Activated gamma-delta T cell treated with Interleukin-2 at 50 U/mL for 16 hours (primary cell): Measurements from ENCODE around the gene CDK2AP2.
"Not testable (repeated sequence)": the region's sequence is repeated elsewhere in the genome, so short reads cannot be mapped to it uniquely, and the experiment has no call there.

Experiments used
- DNase-seq: peaks from one replicate; pipeline ENCODE4 v3.0.0-alpha.2; 2020

Gene CDK2AP2

GRCh38 chr11:67489885-67490726, 17.9 kb downstream of the CDK2AP2 start:
- DNase-seq = no peak

- DNase-seq = no peak
Measured at GRCh38 chr11:67489203-67489884, 18.6 kb downstream of the CDK2AP2 start.

GRCh38 chr11:67486481-67487195, 21.3 kb downstream of the CDK2AP2 start:
- peak; percentile 13 for DNase-seq

- DNase-seq = peak; percentile 30
Measured at GRCh38 chr11:67485873-67486361, 22.0 kb downstream of the CDK2AP2 start.

GRCh38 chr11:67484847-67485311, 23.1 kb downstream of the CDK2AP2 start:
- peak; percentile 52 for DNase-seq

GRCh38 chr11:67483831-67484665, 23.9 kb downstream of the CDK2AP2 start:
- peak; percentile 36 for DNase-seq

GRCh38 chr11:67482827-67483798, 24.8 kb downstream of the CDK2AP2 start, which contains the start of gene AIP:
AIP (plus strand) TSS chr11:67483026; CDS start chr11:67483159, 133 bp downstream.
- DNase-seq = peak; percentile 97

GRCh38 chr11:67482275-67482826, 25.6 kb downstream of the CDK2AP2 start:
- DNase-seq = no peak

- not testable (repeated sequence) for DNase-seq
Measured at GRCh38 chr11:67477344-67478050, 30.5 kb downstream of the CDK2AP2 start.

GRCh38 chr11:67476692-67477091, 31.3 kb downstream of the CDK2AP2 start:
- not testable (repeated sequence) for DNase-seq

- DNase-seq = no peak
Measured at GRCh38 chr11:67472882-67473281, 35.1 kb downstream of the CDK2AP2 start.

GRCh38 chr11:67470337-67471002, 37.5 kb downstream of the CDK2AP2 start:
- no peak for DNase-seq

- no peak for DNase-seq
Measured at GRCh38 chr11:67469508-67469811, 38.5 kb downstream of the CDK2AP2 start.

- DNase-seq = peak; percentile 91
Measured at GRCh38 chr11:67468759-67469507, 39.0 kb downstream of the CDK2AP2 start, which contains the start of gene TMEM134. TMEM134 (minus strand) TSS chr11:67469251; CDS start chr11:67469192, 59 bp downstream.

- no peak for DNase-seq
Measured at GRCh38 chr11:67468456-67468758, 39.6 kb downstream of the CDK2AP2 start.

GRCh38 chr11:67468056-67468455, 39.9 kb downstream of the CDK2AP2 start:
- DNase-seq = no peak

GRCh38 chr11:67466962-67467771, 40.8 kb downstream of the CDK2AP2 start:
- no peak for DNase-seq

- no peak for DNase-seq
Measured at GRCh38 chr11:67466367-67466766, 41.6 kb downstream of the CDK2AP2 start.
